Jurkat, Clone E6-1 (cell line): Measurements from ENCODE around the gene EIF4G1.

ENCODE experiments used
- DNase-seq: peaks from one replicate; pipeline ENCODE4 v3.0.0-alpha.2; 2011; ENCODE audit warnings: low read depth, low spot score
- H3K4me3 ChIP-seq: 2 replicates; pipeline ENCODE4 v1.5.1; 2011; ENCODE audit warnings: mild to moderate bottlenecking, low read length, control low read depth, moderate library complexity

The EIF4G1 gene

GRCh38 chr3:184305577-184305976, 8.8 kb upstream of the EIF4G1 start:
- DNase-seq = no peak
- no peak overlapping the region for H3K4me3 ChIP-seq

GRCh38 chr3:184306341-184306972, 7.9 kb upstream of the EIF4G1 start:
- no peak for DNase-seq
- H3K4me3 ChIP-seq = no peak overlapping the region

- no peak for DNase-seq
- H3K4me3 ChIP-seq = no peak overlapping the region
Measured at GRCh38 chr3:184307915-184308314, 6.5 kb upstream of the EIF4G1 start.

GRCh38 chr3:184308744-184309143, 5.7 kb upstream of the EIF4G1 start:
- no peak overlapping the region for H3K4me3 ChIP-seq
- no peak for DNase-seq

- H3K4me3 ChIP-seq = no peak overlapping the region
- no peak for DNase-seq
Measured at GRCh38 chr3:184311633-184312032, 2.8 kb upstream of the EIF4G1 start.

- no peak for DNase-seq
- H3K4me3 ChIP-seq = peak overlapping the region; percentile 87
Measured at GRCh38 chr3:184314700-184315542, 515 bp downstream of the EIF4G1 start.

- DNase-seq = no peak
- H3K4me3 ChIP-seq = peak overlapping the region; percentile 87
Measured at GRCh38 chr3:184315543-184315867, 1.1 kb downstream of the EIF4G1 start.

GRCh38 chr3:184315871-184316661, 1.7 kb downstream of the EIF4G1 start:
- no peak for DNase-seq
- peak overlapping the region; percentile 87 for H3K4me3 ChIP-seq

GRCh38 chr3:184316792-184317191, 2.4 kb downstream of the EIF4G1 start:
- no peak for DNase-seq
- H3K4me3 ChIP-seq = no peak overlapping the region

GRCh38 chr3:184317201-184317600, 2.8 kb downstream of the EIF4G1 start:
- H3K4me3 ChIP-seq = no peak overlapping the region

GRCh38 chr3:184320104-184320445, 5.7 kb downstream of the EIF4G1 start:
- no peak overlapping the region for H3K4me3 ChIP-seq
- DNase-seq = no peak

More at GRCh38 chr3:184317201-184317600, 2.8 kb downstream of the EIF4G1 start:
- no peak for DNase-seq

- no peak overlapping the region for H3K4me3 ChIP-seq
- no peak for DNase-seq
Measured at GRCh38 chr3:184321666-184322065, 7.3 kb downstream of the EIF4G1 start.

- no peak overlapping the region for H3K4me3 ChIP-seq
- no peak for DNase-seq
Measured at GRCh38 chr3:184322731-184323487, 8.5 kb downstream of the EIF4G1 start.

GRCh38 chr3:184323696-184324095, 9.3 kb downstream of the EIF4G1 start:
- no peak for DNase-seq
- H3K4me3 ChIP-seq = no peak overlapping the region

- DNase-seq = no peak
- no peak overlapping the region for H3K4me3 ChIP-seq
Measured at GRCh38 chr3:184325269-184325668, 10.9 kb downstream of the EIF4G1 start.

GRCh38 chr3:184325715-184326369, 11.4 kb downstream of the EIF4G1 start:
- no peak for DNase-seq
- no peak overlapping the region for H3K4me3 ChIP-seq

GRCh38 chr3:184327171-184327570, 12.8 kb downstream of the EIF4G1 start:
- DNase-seq = no peak
- H3K4me3 ChIP-seq = no peak overlapping the region

- H3K4me3 ChIP-seq = no peak overlapping the region
- DNase-seq = no peak
Measured at GRCh38 chr3:184328516-184328915, 14.1 kb downstream of the EIF4G1 start.
